CD14-positive monocyte (primary cell): ENCODE data around the gene UACA. TPM values are rescaled to one million over a fixed set of nuclear protein-coding genes. Genes with fewer than 3 reads are reported as not detected.

Source experiments
- DNase-seq, 3 donors: peaks; one replicate each; pipeline ENCODE4 v3.0.0-alpha.2; 2011 to 2022
- H2AFZ ChIP-seq: 2 replicates; pipeline ENCODE4 v1.6.0; 2012; ENCODE audit warnings: mild to moderate bottlenecking, low read depth, low read length, inconsistent platforms; ENCODE audit not compliant: insufficient read depth, poor library complexity, severe bottlenecking
- H3K27ac ChIP-seq, 2 donors: 1 replicate in 1 of 2; 2 replicates in 1 of 2; pipeline ENCODE4 v1.5.1; 2012 to 2013; ENCODE audit warnings: low read length in 2 of 2, control low read depth in 1 of 2, inconsistent platforms in 1 of 2, low read depth in 1 of 2, mild to moderate bottlenecking in 1 of 2
- H3K27me3 ChIP-seq, 2 donors: one replicate each; pipeline versions ENCODE4 v1.6.0 to v1.6.1; 2011 to 2013; ENCODE audit warnings: low read length in 2 of 2; ENCODE audit not compliant: control insufficient read depth in 2 of 2, insufficient read depth in 2 of 2
- H3K36me3 ChIP-seq, 2 donors: replicated peaks in 1 of 2; 1 replicate in 1 of 2; 2 replicates in 1 of 2; pipeline versions ENCODE4 v1.5.1 to v1.6.1; 2012 to 2013; ENCODE audit warnings: low read length in 2 of 2, control low read depth in 1 of 2, inconsistent platforms in 1 of 2, mild to moderate bottlenecking in 1 of 2; ENCODE audit not compliant: insufficient read depth in 2 of 2, control insufficient read depth in 1 of 2
- H3K4me1 ChIP-seq, 2 donors: 1 replicate in 1 of 2; 2 replicates in 1 of 2; pipeline versions ENCODE4 v1.5.1 to v1.6.1; 2012 to 2013; ENCODE audit warnings: low read length in 2 of 2, control low read depth in 1 of 2, inconsistent platforms in 1 of 2, mild to moderate bottlenecking in 1 of 2, moderate library complexity in 1 of 2; ENCODE audit not compliant: insufficient read depth in 2 of 2, control insufficient read depth in 1 of 2
- H3K4me2 ChIP-seq: replicated peaks from 2 replicates; pipeline ENCODE3; 2012; ENCODE audit warnings: low read length, moderate library complexity, mild to moderate bottlenecking; ENCODE audit not compliant: poor library complexity, severe bottlenecking; ENCODE audit errors: extremely low read depth
- H3K4me3 ChIP-seq, 3 experiments: fragments of 200-600 bp in 1 of 3; sonication (generic) in 1 of 3; replicated peaks in 1 of 3; 1 replicate in 2 of 3; 2 replicates in 1 of 3; pipeline ENCODE4 v1.5.1; 2011 to 2013; ENCODE audit warnings: low read length in 3 of 3, mild to moderate bottlenecking in 3 of 3, control low read depth in 2 of 3, low read depth in 2 of 3, inconsistent platforms in 1 of 3, moderate library complexity in 1 of 3
- H3K79me2 ChIP-seq: 2 replicates; pipeline ENCODE4 v1.6.0; 2012; ENCODE audit warnings: mild to moderate bottlenecking, control low read depth, inconsistent platforms, low read length, moderate library complexity; ENCODE audit not compliant: insufficient read depth
- H3K9ac ChIP-seq: 2 replicates; pipeline ENCODE4 v1.6.0; 2017; ENCODE audit warnings: low read length, mild to moderate bottlenecking; ENCODE audit not compliant: insufficient read depth, poor library complexity, severe bottlenecking
- H3K9me3 ChIP-seq, 2 donors: replicated peaks in 1 of 2; 1 replicate in 1 of 2; 2 replicates in 1 of 2; pipeline versions ENCODE4 v1.5.1 to v1.6.1; 2012 to 2013; ENCODE audit warnings: low read length in 2 of 2, control low read depth in 1 of 2; ENCODE audit not compliant: control insufficient read depth in 1 of 2, insufficient read depth in 1 of 2
- H4K20me1 ChIP-seq: 2 replicates; pipeline ENCODE4 v1.6.0; 2012; ENCODE audit warnings: mild to moderate bottlenecking, low read length, control low read depth, moderate library complexity; ENCODE audit not compliant: insufficient read depth
- H3K27ac Mint-ChIP-seq, 7 donors: one replicate each; pipeline ENCODE4 v1.8.0; 2020; ENCODE audit warnings: mild to moderate bottlenecking in 7 of 7, mixed read lengths in 7 of 7, moderate library complexity in 6 of 7, inconsistent platforms in 2 of 7
- H3K27me3 Mint-ChIP-seq, 3 donors: one replicate each; pipeline ENCODE4 v1.8.0; 2021 to 2022; ENCODE audit warnings: low read depth in 3 of 3, mild to moderate bottlenecking in 3 of 3, mixed read lengths in 3 of 3, moderate library complexity in 3 of 3, inconsistent platforms in 1 of 3
- H3K36me3 Mint-ChIP-seq, 2 donors: one replicate each; pipeline ENCODE4 v1.8.0; 2020; ENCODE audit warnings: mixed read lengths in 2 of 2, inconsistent platforms in 1 of 2, mild to moderate bottlenecking in 1 of 2
- H3K4me1 Mint-ChIP-seq: one replicate; pipeline ENCODE4 v1.8.0; 2020; ENCODE audit warnings: mild to moderate bottlenecking, mixed read lengths
- H3K4me3 Mint-ChIP-seq, 2 donors: one replicate each; pipeline ENCODE4 v1.8.0; 2020; ENCODE audit warnings: mild to moderate bottlenecking in 2 of 2, mixed read lengths in 2 of 2, moderate library complexity in 1 of 2
- H3K9me3 Mint-ChIP-seq, 7 donors: one replicate each; pipeline ENCODE4 v1.8.0; 2020 to 2022; ENCODE audit warnings: mixed read lengths in 7 of 7, mild to moderate bottlenecking in 6 of 7, moderate library complexity in 6 of 7, inconsistent platforms in 2 of 7
- WGBS: methylation state at CpG from one replicate; pipeline ENCODE4 v1.1.5; 2013; ENCODE audit warnings: missing lambda C conversion rate; ENCODE audit not compliant: insufficient coverage; 5-methylcytosine and 5-hydroxymethylcytosine counted together
- intact Hi-C, 2 donors: fragments of 100-400 bp; cut with micrococcal nuclease; formaldehyde crosslinking; loops; one replicate each; pipeline versions ENCODE4 v1.15.0 to v1.15.1; 2023
- polyA plus RNA-seq, 3 donors: library from polyadenylated mRNA; depleted of rRNA in 1 of 3; unstranded in 2 of 3; stranded (reverse) in 1 of 3; fragments of 300-500 nt in 2 of 3; fragments of >200 nt in 1 of 3; fragmentation: Illumina TruSeq in 2 of 3; gene quantifications; 1 replicate in 2 of 3; 2 replicates in 1 of 3; pipeline ENCODE4 v1.2.3, GENCODE V29; 2012 to 2021
- TF ChIP-seq, protein P1 (sequence below): fragments of 200-600 bp; IDR thresholded peaks from one replicate; pipeline ENCODE4 v1.8.0; 2022; ENCODE audit warnings: antibody characterized with exemption, mild to moderate bottlenecking

Gene UACA
- polyA plus RNA-seq, 3 donors = 1.7 to 3.1 (median 2.4) TPM

DNA sequence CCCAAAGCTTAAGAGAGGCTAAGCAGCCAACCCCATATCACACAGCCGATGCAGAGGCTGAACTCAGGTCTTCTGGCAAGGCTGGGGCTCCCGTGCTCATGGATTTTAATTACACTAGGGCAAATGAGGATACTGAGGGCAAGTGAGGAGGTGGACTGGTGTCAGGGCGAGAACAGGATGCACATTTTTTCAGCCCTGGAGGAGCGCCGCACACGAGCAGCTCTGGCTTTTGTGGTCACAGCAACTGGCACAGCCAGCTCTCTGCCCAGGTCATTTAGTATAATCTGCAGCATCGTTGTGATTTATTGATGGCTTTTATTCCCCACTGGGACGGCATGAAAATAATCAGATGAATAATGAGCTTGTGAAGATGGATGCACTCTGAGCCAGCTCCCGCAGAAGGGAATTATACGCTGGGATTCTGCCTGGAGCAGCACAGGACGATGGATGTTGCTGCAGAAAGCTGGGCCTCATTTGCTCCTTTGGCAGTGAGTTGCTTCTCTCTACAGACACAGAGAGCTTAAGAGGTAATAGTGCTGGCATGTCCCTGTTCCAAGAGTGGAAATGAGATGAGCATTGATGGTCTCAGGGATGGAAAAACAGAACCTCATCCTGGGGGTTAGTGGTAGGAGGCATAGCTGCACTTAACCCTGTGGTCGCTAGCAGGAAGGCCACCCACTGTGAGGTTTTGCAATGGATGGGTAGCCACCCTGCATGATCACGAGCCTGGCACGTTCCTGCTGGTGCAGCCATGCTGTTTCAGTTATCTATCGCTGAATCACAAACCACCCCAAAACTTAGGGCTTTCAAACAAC is 135.4 kb downstream of the UACA start:
- Histone ChIP-seq H2AFZ (peak overlapping the region; percentile 41), H3K27ac (no peak overlapping the region), H3K4me1 (peaks cover 3 to 15% of the 10 kb centered on the region in 2 donors), H3K79me2 (no peaks in the 10 kb centered on the region), H4K20me1 (no peaks in the 10 kb centered on the region), H3K9ac (no peak overlapping the region), H3K36me3 (no peaks in the 10 kb centered on the region), H3K4me2 (no peak overlapping the region), H3K9me3 (no peaks in the 10 kb centered on the region), H3K4me3 (no peak overlapping the region), H3K27me3 (no peaks in the 10 kb centered on the region)
- TF ChIP-seq, protein P1, sequence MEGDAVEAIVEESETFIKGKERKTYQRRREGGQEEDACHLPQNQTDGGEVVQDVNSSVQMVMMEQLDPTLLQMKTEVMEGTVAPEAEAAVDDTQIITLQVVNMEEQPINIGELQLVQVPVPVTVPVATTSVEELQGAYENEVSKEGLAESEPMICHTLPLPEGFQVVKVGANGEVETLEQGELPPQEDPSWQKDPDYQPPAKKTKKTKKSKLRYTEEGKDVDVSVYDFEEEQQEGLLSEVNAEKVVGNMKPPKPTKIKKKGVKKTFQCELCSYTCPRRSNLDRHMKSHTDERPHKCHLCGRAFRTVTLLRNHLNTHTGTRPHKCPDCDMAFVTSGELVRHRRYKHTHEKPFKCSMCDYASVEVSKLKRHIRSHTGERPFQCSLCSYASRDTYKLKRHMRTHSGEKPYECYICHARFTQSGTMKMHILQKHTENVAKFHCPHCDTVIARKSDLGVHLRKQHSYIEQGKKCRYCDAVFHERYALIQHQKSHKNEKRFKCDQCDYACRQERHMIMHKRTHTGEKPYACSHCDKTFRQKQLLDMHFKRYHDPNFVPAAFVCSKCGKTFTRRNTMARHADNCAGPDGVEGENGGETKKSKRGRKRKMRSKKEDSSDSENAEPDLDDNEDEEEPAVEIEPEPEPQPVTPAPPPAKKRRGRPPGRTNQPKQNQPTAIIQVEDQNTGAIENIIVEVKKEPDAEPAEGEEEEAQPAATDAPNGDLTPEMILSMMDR = no peak
- no peak overlapping the region for H3K4me3 Mint-ChIP-seq
- no peaks in the 10 kb centered on the region for H3K36me3 Mint-ChIP-seq
- peaks cover 35% of the 10 kb centered on the region for H3K4me1 Mint-ChIP-seq
- H3K9me3 Mint-ChIP-seq = peaks cover 0 to 5% (median 3%) of the 10 kb centered on the region in 7 donors
- DNase-seq = no peak
- intact Hi-C loops = no loop called here
- H3K27ac Mint-ChIP-seq = peak overlapping the region in 1 of 7 donors; percentile 60
- peaks cover 0 to 5% (median 1%) of the 10 kb centered on the region in 3 donors for H3K27me3 Mint-ChIP-seq
- 20% methylated on average over 11 of the region's 15 CpGs for WGBS

DNA sequence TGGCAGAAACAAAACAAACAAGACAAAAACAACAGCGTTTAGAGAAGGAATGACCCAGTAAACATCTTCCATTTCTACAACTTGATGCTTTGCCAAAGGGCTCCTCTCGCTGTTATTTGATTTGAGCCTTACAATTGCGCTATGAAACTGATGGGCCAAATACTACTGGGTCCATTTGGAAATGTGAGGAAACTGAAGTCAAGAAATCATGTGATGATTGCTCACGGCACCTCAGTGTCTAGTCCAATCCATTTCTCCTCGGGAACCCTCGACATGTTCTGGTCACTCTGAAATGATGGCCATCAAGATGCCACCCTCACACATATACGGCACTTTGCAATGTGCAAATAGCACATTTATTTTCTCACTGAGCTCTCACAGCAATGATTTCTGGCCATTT is 136.0 kb downstream of the UACA start:
- Histone ChIP-seq H3K4me3 (no peak overlapping the region), H3K36me3 (no peaks in the 10 kb centered on the region), H3K79me2 (no peaks in the 10 kb centered on the region), H3K27me3 (no peaks in the 10 kb centered on the region), H3K9ac (no peak overlapping the region), H4K20me1 (no peaks in the 10 kb centered on the region), H3K4me1 (peaks cover 3 to 12% of the 10 kb centered on the region in 2 donors), H3K27ac (no peak overlapping the region), H3K9me3 (peaks cover 0 to 4% of the 10 kb centered on the region in 2 donors), H3K4me2 (no peak overlapping the region), H2AFZ (peak overlapping the region; percentile 41)
- Mint-ChIP-seq H3K4me3 (no peak overlapping the region), H3K36me3 (no peaks in the 10 kb centered on the region), H3K9me3 (peaks cover 3 to 10% (median 4%) of the 10 kb centered on the region in 7 donors), H3K27me3 (peaks cover 0 to 5% (median 1%) of the 10 kb centered on the region in 3 donors), H3K27ac (no peak overlapping the region), H3K4me1 (peaks cover 29% of the 10 kb centered on the region)
- TF ChIP-seq, protein P1 = no peak
- WGBS = 87% methylated on average over 5 of the region's 7 CpGs
- intact Hi-C loops = no loop called here
- no peak for DNase-seq
